SK-N-MC (cell line): ENCODE results near the gene ESPN.

ENCODE experiments used
- EZH2 ChIP-seq: fragments of 200-600 bp; sonication (generic); IDR thresholded peaks from one replicate; pipeline ENCODE4 v1.6.1; 2017; ENCODE audit warnings: antibody characterized with exemption
- FOXP2 ChIP-seq: optimal IDR thresholded peaks from 2 replicates; pipeline ENCODE3; 2011; ENCODE audit warnings: mild to moderate bottlenecking, moderate library complexity; ENCODE audit not compliant: insufficient read depth; ENCODE audit errors: extremely low read length, control extremely low read depth
- POLR2AphosphoS5 ChIP-seq: IDR thresholded peaks from 2 replicates; pipeline ENCODE4 v1.6.1; 2012; ENCODE audit warnings: mild to moderate bottlenecking, low read depth, low read length, borderline replicate concordance

- TF ChIP-seq POLR2AphosphoS5 (no peak), EZH2 (no peak), FOXP2 (no peak)
These were observed 81.8 kb downstream of the ESPN start for GRCh38 chr1:6506210-6507036.
